HUES6 (cell line): Measurements from ENCODE around the gene CHD9.
"Not testable (repeated sequence)": the region's sequence is repeated elsewhere in the genome, so short reads cannot be mapped to it uniquely, and the experiment has no call there.

Source experiments
- H3K27ac ChIP-seq: 2 replicates; pipeline ENCODE4 v1.7.0; 2013; ENCODE audit warnings: low read depth, mild to moderate bottlenecking, low read length, inconsistent platforms
- H3K27me3 ChIP-seq: 2 replicates; pipeline ENCODE4 v1.6.1; 2013; ENCODE audit warnings: low read length; ENCODE audit not compliant: control insufficient read depth, insufficient read depth
- H3K36me3 ChIP-seq: 2 replicates; pipeline ENCODE4 v1.6.1; 2013; ENCODE audit warnings: low read length; ENCODE audit not compliant: control insufficient read depth, insufficient read depth
- H3K4me1 ChIP-seq: 2 replicates; pipeline ENCODE4 v1.6.1; 2013; ENCODE audit warnings: low read length; ENCODE audit not compliant: control insufficient read depth, insufficient read depth
- H3K4me3 ChIP-seq: 2 replicates; pipeline ENCODE4 v1.5.1; 2013; ENCODE audit warnings: low read depth, low read length
- H3K9ac ChIP-seq: one replicate; pipeline ENCODE4 v1.6.1; 2013; ENCODE audit warnings: mild to moderate bottlenecking, low read length
- H3K9me3 ChIP-seq: 2 replicates; pipeline ENCODE4 v1.6.1; 2013; ENCODE audit warnings: low read depth, low read length; ENCODE audit not compliant: control insufficient read depth, insufficient read depth

The CHD9 gene

GRCh38 chr16:53048139-53048915, 6.5 kb upstream of the CHD9 start:
- Histone ChIP-seq H3K9me3 (peaks cover 10% of the 10 kb centered on the region), H3K36me3 (no peaks in the 10 kb centered on the region), H3K9ac (no peak overlapping the region), H3K27ac (no peak overlapping the region), H3K4me3 (no peak overlapping the region), H3K4me1 (peaks cover 24% of the 10 kb centered on the region), H3K27me3 (no peaks in the 10 kb centered on the region)

DNA sequence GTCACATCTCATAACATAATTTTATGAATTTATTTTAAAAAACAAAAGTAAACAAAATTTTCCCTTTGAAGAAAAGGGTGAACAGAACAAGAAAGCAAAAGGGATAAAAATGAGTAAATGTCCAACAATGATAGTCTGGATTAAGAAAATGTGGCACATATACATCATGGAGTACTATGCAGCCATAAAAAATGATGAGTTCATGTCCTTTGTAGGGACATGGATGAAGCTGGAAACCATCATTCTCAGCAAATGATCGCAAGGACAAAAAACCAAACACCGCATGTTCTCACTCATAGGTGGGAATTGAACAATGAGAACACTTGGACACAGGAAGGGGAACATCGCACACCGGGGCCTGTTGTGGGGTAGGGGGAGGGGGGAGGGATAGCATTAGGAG, 3.5 kb upstream of the CHD9 start:
- not testable (repeated sequence) for H3K27ac ChIP-seq, H3K9ac ChIP-seq, H3K9me3 ChIP-seq, H3K27me3 ChIP-seq, H3K36me3 ChIP-seq, H3K4me3 ChIP-seq
- H3K4me1 ChIP-seq, result peaks cover 15% of the 10 kb centered on the region

- Histone ChIP-seq H3K9ac (peak within 1 kb of the TSS; percentile 18), H3K27ac (no peak within 1 kb of the TSS), H3K4me3 (no peak within 1 kb of the TSS), H3K4me1 (peaks cover 20% of the 10 kb centered on the region), H3K27me3 (no peaks in the 10 kb centered on the region), H3K36me3 (no peaks in the 10 kb centered on the region), H3K9me3 (no peaks in the 10 kb centered on the region)
Measured at GRCh38 chr16:53052519-53053501, 2.0 kb upstream of the CHD9 start, which contains the start of gene CHD9NB. Gene CHD9NB (minus strand): TSS chr16:53052897. CDS start chr16:53044158, 8,739 bp downstream.

GRCh38 chr16:53053967-53054669, 673 bp upstream of the CHD9 start:
- H3K4me3 ChIP-seq, result peak overlapping the region; percentile 71
- H3K36me3 ChIP-seq, result no peaks in the 10 kb centered on the region
- H3K9me3 ChIP-seq, result no peaks in the 10 kb centered on the region
- peaks cover 29% of the 10 kb centered on the region for H3K4me1 ChIP-seq
- H3K27me3 ChIP-seq, result no peaks in the 10 kb centered on the region
- peak overlapping the region; percentile 47; the same call in 1 of the 2 replicates for H3K27ac ChIP-seq
- H3K9ac ChIP-seq, result peak overlapping the region; percentile 72

GRCh38 chr16:53055541-53056391, 975 bp downstream of the CHD9 start:
- H3K4me1 ChIP-seq, result peaks cover 29% of the 10 kb centered on the region
- H3K36me3 ChIP-seq, result no peaks in the 10 kb centered on the region
- no peaks in the 10 kb centered on the region for H3K9me3 ChIP-seq
- H3K27ac ChIP-seq, result peak overlapping the region; percentile 88
- H3K4me3 ChIP-seq, result peak overlapping the region; percentile 71
- H3K9ac ChIP-seq, result peak overlapping the region; percentile 92
- H3K27me3 ChIP-seq, result no peaks in the 10 kb centered on the region

DNA sequence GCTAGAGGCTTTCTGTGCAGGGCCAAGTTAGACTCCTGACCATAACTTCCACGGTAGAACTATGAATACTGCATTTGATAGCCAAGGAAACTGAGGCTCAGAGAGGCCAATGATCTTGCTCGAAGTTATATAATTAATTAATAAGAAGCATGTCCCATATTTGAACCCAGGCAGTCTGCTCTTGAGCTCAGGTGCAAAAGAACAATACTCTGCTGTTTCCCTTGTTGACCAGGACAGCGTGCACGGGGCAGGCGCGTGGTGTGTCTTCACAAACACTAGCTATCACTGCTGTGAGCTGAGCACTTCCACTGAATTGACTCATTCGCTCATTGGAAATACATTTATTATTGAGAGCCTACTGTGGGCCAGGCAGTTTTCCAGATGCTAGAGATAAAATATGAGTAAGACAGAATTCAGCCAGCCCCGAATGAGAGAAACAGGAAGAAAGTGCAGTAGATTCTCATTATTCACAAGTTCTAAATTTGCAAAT, 1.6 kb downstream of the CHD9 start:
- peak overlapping the region; percentile 0; the same call in 1 of the 2 replicates for H3K27ac ChIP-seq
- no peaks in the 10 kb centered on the region for H3K27me3 ChIP-seq
- H3K9me3 ChIP-seq, result no peaks in the 10 kb centered on the region
- H3K36me3 ChIP-seq, result no peaks in the 10 kb centered on the region
- no peak overlapping the region for H3K9ac ChIP-seq
- H3K4me3 ChIP-seq, result peak overlapping the region; percentile 71; the same call in 1 of the 2 replicates
- peaks cover 32% of the 10 kb centered on the region for H3K4me1 ChIP-seq

DNA sequence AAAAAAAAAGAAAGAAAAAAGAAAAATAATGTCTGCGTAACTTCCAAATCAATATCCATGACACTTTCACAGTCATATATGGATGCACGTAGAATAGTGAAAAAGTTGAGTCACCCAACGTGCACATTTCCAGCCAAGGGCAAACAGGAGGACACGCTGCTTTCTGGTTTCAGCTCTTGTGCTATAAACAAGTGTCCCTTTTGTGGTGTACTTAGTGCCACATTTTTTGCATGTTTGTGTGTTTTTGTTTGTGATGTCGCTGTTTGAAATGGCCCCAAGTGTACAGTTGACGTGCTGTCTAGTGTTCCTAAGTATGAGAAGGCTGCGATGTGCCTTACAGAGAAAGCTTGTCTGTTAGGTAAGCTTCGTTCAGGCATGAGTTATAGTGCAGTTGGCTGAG, 2.9 kb downstream of the CHD9 start:
- peaks cover 36% of the 10 kb centered on the region for H3K4me1 ChIP-seq

GRCh38 chr16:53058441-53058840, 3.6 kb downstream of the CHD9 start:
- H3K9ac ChIP-seq, result no peak overlapping the region
- peaks cover 36% of the 10 kb centered on the region for H3K4me1 ChIP-seq
- no peak overlapping the region for H3K4me3 ChIP-seq
- no peaks in the 10 kb centered on the region for H3K9me3 ChIP-seq
- H3K27me3 ChIP-seq, result no peaks in the 10 kb centered on the region
- H3K27ac ChIP-seq, result no peak overlapping the region
- H3K36me3 ChIP-seq, result no peaks in the 10 kb centered on the region

More for the DNA sequence above, 2.9 kb downstream of the CHD9 start:
- Histone ChIP-seq H3K36me3 (no peaks in the 10 kb centered on the region), H3K27me3 (no peaks in the 10 kb centered on the region), H3K9me3 (no peaks in the 10 kb centered on the region), H3K27ac (no peak overlapping the region), H3K4me3 (no peak overlapping the region), H3K9ac (no peak overlapping the region)

DNA sequence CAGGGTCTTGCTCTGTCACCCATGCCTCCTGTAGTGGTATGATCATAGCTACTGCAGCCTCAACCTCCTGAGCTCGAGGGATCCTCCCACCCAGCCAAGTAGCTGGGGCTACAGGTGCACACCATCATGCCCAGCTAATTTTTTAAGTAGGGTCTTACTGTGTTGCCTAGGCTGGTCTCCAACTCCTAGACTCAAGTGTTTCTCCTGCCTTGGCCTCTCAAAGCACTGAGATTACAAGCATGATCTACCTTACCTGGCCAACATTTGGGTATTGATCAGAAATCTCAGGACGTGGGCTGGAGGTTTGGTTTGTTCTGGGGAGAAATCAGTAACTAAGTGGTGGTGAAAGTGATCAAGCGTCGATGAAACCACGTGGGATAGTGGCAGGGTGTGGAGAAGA, 4.1 kb downstream of the CHD9 start:
- no peaks in the 10 kb centered on the region for H3K36me3 ChIP-seq
- peaks cover 36% of the 10 kb centered on the region for H3K4me1 ChIP-seq
- H3K9me3 ChIP-seq, result no peaks in the 10 kb centered on the region
- no peak overlapping the region for H3K27ac ChIP-seq
- no peak overlapping the region for H3K4me3 ChIP-seq
- no peaks in the 10 kb centered on the region for H3K27me3 ChIP-seq
- H3K9ac ChIP-seq, result no peak overlapping the region

DNA sequence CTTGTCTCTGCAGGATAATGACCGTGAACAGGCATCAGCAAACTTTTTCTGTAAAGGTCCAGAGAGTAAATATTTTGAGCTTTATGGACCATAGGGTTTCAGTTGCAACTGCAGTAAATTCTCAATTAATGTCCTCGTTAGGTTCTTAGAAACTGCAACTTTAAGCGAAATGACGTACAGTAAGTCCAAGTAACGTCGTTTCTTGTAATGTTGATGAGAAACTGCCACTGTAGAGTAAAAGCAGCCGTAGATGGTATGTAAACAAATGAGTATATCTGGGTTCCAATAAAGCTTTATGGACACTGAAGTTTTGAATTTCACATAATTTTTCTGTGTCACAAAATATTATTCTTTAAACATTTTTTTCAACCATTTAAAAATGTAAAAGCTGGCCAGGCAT, 4.9 kb downstream of the CHD9 start:
- Histone ChIP-seq H3K9ac (no peak overlapping the region), H3K4me3 (no peak overlapping the region)

More for the DNA sequence above, 4.9 kb downstream of the CHD9 start:
- Histone ChIP-seq H3K9me3 (no peaks in the 10 kb centered on the region), H3K27ac (no peak overlapping the region), H3K36me3 (no peaks in the 10 kb centered on the region), H3K27me3 (no peaks in the 10 kb centered on the region), H3K4me1 (peaks cover 29% of the 10 kb centered on the region)
